IMR-90 (cell line): ENCODE results near the gene GABRR3. TPM values are rescaled to one million over a fixed set of nuclear protein-coding genes. Genes with fewer than 3 reads are reported as not detected.
A peak's percentile ranks its signal among the peaks of the same experiment; 100 is the strongest.

Experiments
- ATAC-seq: fragments of 200-7000 bp; cut with Tn5 transposase; 2 replicates; pipeline ENCODE4 v1.9.1; 2020; ENCODE audit warnings: low read depth, mild to moderate bottlenecking, moderate library complexity
- Bru-seq: library from RNA; stranded (reverse); fragments of 400-500 nt; gene quantifications from one replicate; lab custom pipeline; 2021; lab: Mats Ljungman, UMichigan
- BruChase-seq, 2 experiments: library from RNA; stranded (reverse); fragments of 400-500 nt; gene quantifications; one replicate each; lab custom pipeline; 2021; lab: Mats Ljungman, UMichigan
- BruUV-seq: library from RNA; stranded (reverse); fragments of 400-500 nt; replicated peaks from 2 replicates; lab custom pipeline; 2021; lab: Mats Ljungman, UMichigan
- CTCF ChIA-PET: fragments of 300-600 bp; formaldehyde crosslinking; extraction: SDS; loops from one replicate; lab custom pipeline; 2021; ENCODE audit warnings: antibody characterized with exemption; lab: Yijun Ruan, JAX
- POLR2A ChIA-PET: fragments of 300-600 bp; sonication (Branson Sonifier 250); formaldehyde crosslinking; loops from one replicate; lab custom pipeline; 2022; ENCODE audit warnings: antibody characterized with exemption; ENCODE audit not compliant: unreplicated experiment; lab: Charles Lee
- DNase-seq: peaks from one replicate; pipeline ENCODE4 v3.0.0; 2013
- H2AFZ ChIP-seq: replicated peaks from 2 replicates; pipeline ENCODE3; 2013; ENCODE audit warnings: low read length, mild to moderate bottlenecking; ENCODE audit not compliant: poor library complexity
- H2AK5ac ChIP-seq: 2 replicates; pipeline ENCODE4 v1.6.1; 2013; ENCODE audit warnings: low read depth, low read length, inconsistent platforms
- H2AK9ac ChIP-seq: replicated peaks from 2 replicates; pipeline ENCODE3; 2013; ENCODE audit warnings: mild to moderate bottlenecking, low read depth, low read length, moderate library complexity; ENCODE audit not compliant: poor library complexity
- H2BK120ac ChIP-seq: 2 replicates; pipeline ENCODE4 v1.6.1; 2013; ENCODE audit warnings: low read depth, low read length, inconsistent platforms
- H2BK15ac ChIP-seq: 3 replicates; pipeline ENCODE4 v1.6.1; 2013; ENCODE audit warnings: low read depth, low read length, inconsistent platforms
- H2BK20ac ChIP-seq: 2 replicates; pipeline ENCODE4 v1.6.1; 2013; ENCODE audit warnings: low read depth, mild to moderate bottlenecking, inconsistent platforms, low read length, moderate library complexity
- H2BK5ac ChIP-seq: 2 replicates; pipeline ENCODE4 v1.6.1; 2013; ENCODE audit warnings: mild to moderate bottlenecking, low read depth, low read length, inconsistent platforms; ENCODE audit not compliant: poor library complexity, severe bottlenecking
- H3K14ac ChIP-seq: replicated peaks from 2 replicates; pipeline ENCODE4 v1.6.1; 2013; ENCODE audit warnings: low read depth, low read length, inconsistent platforms
- H3K18ac ChIP-seq: 2 replicates; pipeline ENCODE4 v1.6.1; 2013; ENCODE audit warnings: low read depth, low read length, control low read depth
- H3K23ac ChIP-seq: 2 replicates; pipeline ENCODE4 v1.6.1; 2013; ENCODE audit warnings: low read depth, low read length, inconsistent platforms
- H3K27ac ChIP-seq: 2 replicates; pipeline ENCODE4 v1.5.1; 2013; ENCODE audit warnings: mild to moderate bottlenecking, control low read depth, low read length; ENCODE audit not compliant: insufficient read depth
- H3K27me3 ChIP-seq: 2 replicates; pipeline ENCODE4 v1.6.1; 2013; ENCODE audit warnings: low read length; ENCODE audit not compliant: control insufficient read depth, insufficient read depth
- H3K36me3 ChIP-seq: 2 replicates; pipeline ENCODE4 v1.6.1; 2013; ENCODE audit warnings: low read length, mixed read lengths; ENCODE audit not compliant: control insufficient read depth, insufficient read depth
- H3K4ac ChIP-seq: 2 replicates; pipeline ENCODE4 v1.6.1; 2013; ENCODE audit warnings: low read depth, low read length, inconsistent platforms
- H3K4me1 ChIP-seq: 2 replicates; pipeline ENCODE4 v1.6.1; 2013; ENCODE audit warnings: low read length, mixed read lengths; ENCODE audit not compliant: control insufficient read depth, insufficient read depth
- H3K4me2 ChIP-seq: 2 replicates; pipeline ENCODE4 v1.6.1; 2013; ENCODE audit warnings: low read depth, mild to moderate bottlenecking, control low read depth, low read length, moderate library complexity
- H3K4me3 ChIP-seq: 2 replicates; pipeline ENCODE4 v1.5.1; 2013; ENCODE audit warnings: low read depth, mild to moderate bottlenecking, control low read depth, low read length, moderate library complexity; ENCODE audit not compliant: insufficient read depth
- H3K56ac ChIP-seq: 2 replicates; pipeline ENCODE4 v1.6.1; 2013; ENCODE audit warnings: low read length, inconsistent platforms; ENCODE audit not compliant: insufficient read depth; ENCODE audit errors: extremely low read depth
- H3K79me1 ChIP-seq, 2 experiments: 2 replicates each; pipeline ENCODE4 v1.6.1; 2013; ENCODE audit warnings: low read length in 2 of 2, inconsistent platforms in 1 of 2, low read depth in 1 of 2
- H3K9ac ChIP-seq: 2 replicates; pipeline ENCODE4 v1.6.1; 2013; ENCODE audit warnings: low read depth, low read length, control low read depth
- H3K9me1 ChIP-seq: 2 replicates; pipeline ENCODE4 v1.6.1; 2013; ENCODE audit warnings: low read length, inconsistent platforms; ENCODE audit not compliant: insufficient read depth
- H3K9me3 ChIP-seq: 2 replicates; pipeline ENCODE4 v1.6.1; 2013; ENCODE audit warnings: low read length; ENCODE audit not compliant: control insufficient read depth, insufficient read depth
- H4K20me1 ChIP-seq: 2 replicates; pipeline ENCODE4 v1.6.1; 2013; ENCODE audit warnings: low read length, inconsistent platforms; ENCODE audit not compliant: insufficient read depth
- H4K5ac ChIP-seq: 2 replicates; pipeline ENCODE4 v1.6.1; 2013; ENCODE audit warnings: mild to moderate bottlenecking, low read depth, low read length, control low read depth
- H4K8ac ChIP-seq, 2 experiments: 2 replicates each; pipeline ENCODE4 v1.6.1; 2013; ENCODE audit warnings: low read depth in 2 of 2, low read length in 2 of 2, control low read depth in 1 of 2, inconsistent platforms in 1 of 2
- H4K91ac ChIP-seq: 2 replicates; pipeline ENCODE4 v1.6.1; 2013; ENCODE audit warnings: low read depth, low read length, inconsistent platforms; ENCODE audit not compliant: insufficient read depth
- BHLHE40 ChIP-seq: fragments of 150-350 bp; IDR thresholded peaks from 2 replicates; pipeline ENCODE4 v1.6.1; 2016; ENCODE audit warnings: mild to moderate bottlenecking, low read depth, low read length
- CEBPB ChIP-seq: IDR thresholded peaks from 2 replicates; pipeline ENCODE4 v1.6.1; 2012; ENCODE audit warnings: low read depth, low read length, improper control_type of control experiment
- CHD1 ChIP-seq: IDR thresholded peaks from 2 replicates; pipeline ENCODE4 v1.6.1; 2012; ENCODE audit warnings: low read depth, low read length, improper control_type of control experiment
- ELK1 ChIP-seq: fragments of 150-350 bp; IDR thresholded peaks from 2 replicates; pipeline ENCODE4 v1.6.1; 2016; ENCODE audit warnings: low read depth, mild to moderate bottlenecking, low read length, moderate library complexity, borderline replicate concordance
- FOS ChIP-seq: fragments of 150-350 bp; IDR thresholded peaks from 2 replicates; pipeline ENCODE4 v1.6.1; 2016; ENCODE audit warnings: low read depth, low read length
- MAFK ChIP-seq: IDR thresholded peaks from 2 replicates; pipeline ENCODE4 v1.6.1; 2012; ENCODE audit warnings: low read depth, low read length, improper control_type of control experiment
- MXI1 ChIP-seq: IDR thresholded peaks from 2 replicates; pipeline ENCODE4 v1.6.1; 2012; ENCODE audit warnings: low read depth, mild to moderate bottlenecking, low read length, moderate library complexity, borderline replicate concordance
- NFE2L2 ChIP-seq: fragments of 150-350 bp; IDR thresholded peaks from 2 replicates; pipeline ENCODE4 v1.6.1; 2016; ENCODE audit warnings: low read depth, mild to moderate bottlenecking, low read length
- RFX5 ChIP-seq: IDR thresholded peaks from 2 replicates; pipeline ENCODE4 v1.8.0; 2012; ENCODE audit warnings: low read depth, mild to moderate bottlenecking, low read length, moderate library complexity
- SMC3 ChIP-seq: fragments of 150-350 bp; IDR thresholded peaks from 2 replicates; pipeline ENCODE4 v1.6.1; 2016; ENCODE audit warnings: low read depth, mild to moderate bottlenecking, antibody characterized with exemption, low read length, moderate library complexity
- USF2 ChIP-seq: fragments of 150-350 bp; IDR thresholded peaks from 2 replicates; pipeline ENCODE4 v1.6.1; 2017; ENCODE audit warnings: mild to moderate bottlenecking, antibody characterized with exemption, low read length, low read depth
- WGBS, 2 experiments: methylation state at CpG; one replicate each; pipeline versions ENCODE4 v1.1.5 to v1.1.7; 2013; ENCODE audit warnings: missing lambda C conversion rate in 2 of 2; ENCODE audit not compliant: insufficient read length in 1 of 2; ENCODE audit errors: extremely low coverage in 2 of 2; 5-methylcytosine and 5-hydroxymethylcytosine counted together
- dilution Hi-C: fragments of 300-500 bp; cut with HindIII; formaldehyde crosslinking; loops from one replicate; pipeline ENCODE4 v1.14.3; 2018; ENCODE audit warnings: low sequenced_read_pairs; ENCODE audit not compliant: unreplicated experiment
- in situ Hi-C: fragments of 300-500 bp; cut with MboI; formaldehyde crosslinking; loops from 3 replicates; pipeline ENCODE4 v1.14.3; 2019; ENCODE audit warnings: low sequenced_read_pairs, inconsistent platforms, mixed read lengths
- intact Hi-C: fragments of 100-400 bp; cut with micrococcal nuclease; formaldehyde crosslinking; loops from 2 replicates; pipeline ENCODE4 v1.10.0; 2022
- long read RNA-seq: library from polyadenylated mRNA; unstranded; transcript quantifications from one replicate; pipeline ENCODE4 v2.0.0, GENCODE V29; 2021; ENCODE audit not compliant: unreplicated experiment
- polyA plus RNA-seq, 3 experiments: library from polyadenylated mRNA; depleted of rRNA; stranded (reverse); fragments of >200 nt; gene quantifications; 2 replicates each; pipeline ENCODE4 v1.2.3, GENCODE V29; 2012; ENCODE audit warnings: low replicate concordance in 1 of 3
- total RNA-seq: library from RNA; depleted of rRNA; stranded (reverse); fragments of >200 nt; gene quantifications from 2 replicates; pipeline ENCODE4 v1.2.3, GENCODE V29; 2012; rRNA removed

The GABRR3 gene
- total RNA-seq (not detected in 2 replicates), polyA plus RNA-seq (2012; rRNA removed) (not detected in 2 replicates), Bru-seq, nascent RNA (not detected), BruChase-seq, experiment 1, labeled RNA remaining after a 6-hour chase (percentile 2 among the genes with signal in this experiment), BruChase-seq, experiment 2, labeled RNA remaining after a 2-hour chase (not detected)
- not detected in 2 replicates for polyA plus RNA-seq (2012; cell fraction: cytosol; rRNA removed)
- not detected in 2 replicates for polyA plus RNA-seq (2012; cell fraction: nucleus; rRNA removed; ENCODE audit: low replicate concordance)
- long read RNA-seq = 0 reads

GRCh38 chr3:98035208-98035607, at the start of gene GABRR3:
Gene GABRR3, minus strand, starts transcription at chr3:98035315. Its CDS starts 328 bp downstream, at chr3:98034987.
- in situ Hi-C loops = loop anchor here (10.0 kb wide), 1 partner anchor 540 kb away; no protein-coding TSS in a partner anchor
- no CpG with 5 or more reads among the region's 3 CpGs for WGBS, 2 experiments
- no peak within 1 kb of the TSS for H3K56ac ChIP-seq
- no peak within 1 kb of the TSS for H3K14ac ChIP-seq
- no TSS peak for BruUV-seq
- DNase-seq (no peak), ATAC-seq (no peak)
- no peaks in the 10 kb centered on the region for H3K9me3 ChIP-seq
- intact Hi-C loops = loop anchor here (5.0 kb wide), 2 partner anchors 537 to 552 kb away; no protein-coding TSS in a partner anchor
- no peak within 1 kb of the TSS for H3K4me2 ChIP-seq
- H3K79me1 ChIP-seq = no peaks in the 10 kb centered on the region
- H3K36me3 ChIP-seq = no peaks in the 10 kb centered on the region
- H2AK9ac ChIP-seq = no peak within 1 kb of the TSS
- no peak within 1 kb of the TSS for H3K4ac ChIP-seq
- no peak within 1 kb of the TSS for H2BK120ac ChIP-seq
- H2BK15ac ChIP-seq = no peak within 1 kb of the TSS
- no peak within 1 kb of the TSS for H3K23ac ChIP-seq
- H3K18ac ChIP-seq = no peak within 1 kb of the TSS
- no peak within 1 kb of the TSS for H2BK20ac ChIP-seq
- no peak within 1 kb of the TSS for H4K91ac ChIP-seq
- H3K9me1 ChIP-seq = no peaks in the 10 kb centered on the region
- no peak within 1 kb of the TSS for H2BK5ac ChIP-seq
- dilution Hi-C loops = loop anchor here (25.0 kb wide), 1 partner anchor 302 kb away; no protein-coding TSS in a partner anchor
- H2AFZ ChIP-seq = no peak within 1 kb of the TSS
- no peaks in the 10 kb centered on the region for H4K20me1 ChIP-seq
- H2AK5ac ChIP-seq = no peak within 1 kb of the TSS
- H3K27ac ChIP-seq = no peak within 1 kb of the TSS
- no peak within 1 kb of the TSS for H3K9ac ChIP-seq
- CTCF ChIA-PET = no interaction called here
- H4K5ac ChIP-seq = no peak within 1 kb of the TSS
- no peak within 1 kb of the TSS for H3K4me3 ChIP-seq
- POLR2A ChIA-PET = no interaction called here
- no peak for TF ChIP-seq USF2
- TF ChIP-seq CEBPB = no peak
- TF ChIP-seq BHLHE40 = no peak
- TF ChIP-seq ELK1 = no peak
- TF ChIP-seq FOS = no peak
- TF ChIP-seq CHD1 = no peak
- peak; percentile 25; the same call in 1 of the 2 replicates for TF ChIP-seq MAFK
- no peak for TF ChIP-seq MXI1
- TF ChIP-seq RFX5 = no peak
- peak; percentile 55; the same call in 1 of the 2 replicates for TF ChIP-seq NFE2L2
- TF ChIP-seq SMC3 = no peak
- no peak within 1 kb of the TSS for H4K8ac ChIP-seq
- peaks cover 2% of the 10 kb centered on the region; the same call in 1 of the 2 replicates for H3K27me3 ChIP-seq
- H3K4me1 ChIP-seq = no peaks in the 10 kb centered on the region
